Uterus (tissue), 2 donors: ENCODE data around the gene XYLB.

ENCODE experiments used
- POLR2A ChIP-seq, 2 donors: fragments of 450-650 bp; IDR thresholded peaks; one replicate each; pipeline ENCODE4 v1.6.1; 2016; ENCODE audit warnings: antibody characterized with exemption in 2 of 2, mild to moderate bottlenecking in 1 of 2, moderate library complexity in 1 of 2
- TF ChIP-seq, protein P1 (sequence below), 4 experiments: fragments of 200-600 bp in 2 of 4; fragments of 450-650 bp in 2 of 4; sonication (generic) in 2 of 4; IDR thresholded peaks; one replicate each; pipeline ENCODE4 v1.5.1; 2016 to 2019; ENCODE audit warnings: antibody characterized with exemption in 4 of 4, mild to moderate bottlenecking in 2 of 4, moderate library complexity in 1 of 4

DNA sequence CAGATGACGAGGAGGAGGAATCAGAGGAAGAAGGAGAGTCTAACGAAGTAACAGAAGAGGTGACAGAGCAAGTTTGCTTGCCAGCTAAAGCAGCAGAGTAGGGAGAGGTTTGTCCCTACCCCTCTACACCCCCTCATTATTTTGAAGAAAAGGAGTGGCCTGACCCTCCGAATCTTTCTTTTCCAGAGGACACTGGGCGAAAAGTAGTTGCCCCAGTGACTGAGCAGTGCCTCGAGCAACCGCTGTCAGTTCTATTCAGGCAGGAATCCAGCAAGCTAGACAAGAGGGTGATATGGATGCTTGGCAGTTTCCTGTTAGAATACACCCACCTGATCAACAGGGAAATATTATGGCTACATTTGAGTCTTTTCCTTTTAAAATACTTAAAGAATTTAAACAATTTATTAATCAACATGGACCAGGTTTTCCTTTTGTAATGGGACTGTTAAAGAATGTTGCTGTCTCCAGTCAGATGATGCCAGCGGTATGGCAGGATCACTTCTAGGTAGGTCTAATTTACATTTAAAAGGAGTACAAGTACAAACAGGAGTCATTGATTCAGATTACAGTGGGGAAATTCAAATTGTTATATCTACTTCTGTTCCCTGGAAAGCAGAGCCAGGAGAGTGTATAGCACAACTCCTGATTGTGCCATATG, 75.2 kb downstream of the XYLB start:
- TF ChIP-seq, protein P1, sequence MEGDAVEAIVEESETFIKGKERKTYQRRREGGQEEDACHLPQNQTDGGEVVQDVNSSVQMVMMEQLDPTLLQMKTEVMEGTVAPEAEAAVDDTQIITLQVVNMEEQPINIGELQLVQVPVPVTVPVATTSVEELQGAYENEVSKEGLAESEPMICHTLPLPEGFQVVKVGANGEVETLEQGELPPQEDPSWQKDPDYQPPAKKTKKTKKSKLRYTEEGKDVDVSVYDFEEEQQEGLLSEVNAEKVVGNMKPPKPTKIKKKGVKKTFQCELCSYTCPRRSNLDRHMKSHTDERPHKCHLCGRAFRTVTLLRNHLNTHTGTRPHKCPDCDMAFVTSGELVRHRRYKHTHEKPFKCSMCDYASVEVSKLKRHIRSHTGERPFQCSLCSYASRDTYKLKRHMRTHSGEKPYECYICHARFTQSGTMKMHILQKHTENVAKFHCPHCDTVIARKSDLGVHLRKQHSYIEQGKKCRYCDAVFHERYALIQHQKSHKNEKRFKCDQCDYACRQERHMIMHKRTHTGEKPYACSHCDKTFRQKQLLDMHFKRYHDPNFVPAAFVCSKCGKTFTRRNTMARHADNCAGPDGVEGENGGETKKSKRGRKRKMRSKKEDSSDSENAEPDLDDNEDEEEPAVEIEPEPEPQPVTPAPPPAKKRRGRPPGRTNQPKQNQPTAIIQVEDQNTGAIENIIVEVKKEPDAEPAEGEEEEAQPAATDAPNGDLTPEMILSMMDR (IDR thresholded peaks at IDR 0.05) = no peak
- no peak for TF ChIP-seq POLR2A (IDR thresholded peaks at IDR 0.05)
